IPS-18a (cell line): ENCODE data around the gene WDR37.

ENCODE experiments used
- H3K27ac ChIP-seq: one replicate; pipeline ENCODE4 v1.5.1; 2013; ENCODE audit warnings: low read length
- H3K27me3 ChIP-seq: one replicate; pipeline ENCODE4 v1.6.1; 2013; ENCODE audit warnings: mild to moderate bottlenecking, low read length; ENCODE audit not compliant: control insufficient read depth, insufficient read depth
- H3K36me3 ChIP-seq: one replicate; pipeline ENCODE4 v1.6.1; 2013; ENCODE audit warnings: low read depth, low read length; ENCODE audit not compliant: control insufficient read depth
- H3K4me1 ChIP-seq: one replicate; pipeline ENCODE4 v1.6.1; 2013; ENCODE audit warnings: low read depth, low read length; ENCODE audit not compliant: control insufficient read depth
- H3K4me3 ChIP-seq: one replicate; pipeline ENCODE4 v1.5.1; 2013; ENCODE audit warnings: low read length
- H3K9ac ChIP-seq: one replicate; pipeline ENCODE4 v1.6.1; 2013; ENCODE audit warnings: mild to moderate bottlenecking, low read length, moderate library complexity
- H3K9me3 ChIP-seq: one replicate; pipeline ENCODE4 v1.6.1; 2013; ENCODE audit warnings: low read depth, low read length; ENCODE audit not compliant: control insufficient read depth

The WDR37 gene

GRCh38 chr10:1096287-1096889 is 40.2 kb downstream of the WDR37 start:
- H3K9me3 ChIP-seq: no peaks in the 10 kb centered on the region
- peaks cover 16% of the 10 kb centered on the region for H3K36me3 ChIP-seq
- no peaks in the 10 kb centered on the region for H3K27me3 ChIP-seq
- H3K9ac ChIP-seq: no peak overlapping the region
- no peak overlapping the region for H3K4me3 ChIP-seq
- no peak overlapping the region for H3K27ac ChIP-seq
- no peaks in the 10 kb centered on the region for H3K4me1 ChIP-seq

DNA sequence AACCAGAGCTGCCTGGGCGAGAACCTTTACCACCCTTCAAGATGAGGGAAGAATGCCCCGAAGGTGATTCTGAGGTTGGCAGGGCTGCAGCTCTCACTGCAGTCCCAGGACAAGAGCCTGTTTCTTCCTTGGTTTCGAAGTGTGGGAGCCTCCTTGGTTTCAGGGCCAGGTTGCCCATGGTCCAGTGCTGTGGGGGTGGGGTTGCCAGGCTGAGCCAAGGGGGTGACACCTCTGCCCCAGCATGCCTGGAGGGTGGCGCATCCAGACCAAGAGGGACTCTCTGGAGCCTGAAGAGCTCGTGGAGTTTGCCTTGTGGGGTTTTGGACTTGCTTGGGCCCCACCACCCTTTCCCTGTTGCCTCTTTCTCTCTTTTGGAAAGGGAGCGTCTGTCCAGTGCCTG is 41.3 kb downstream of the WDR37 start:
- Histone ChIP-seq H3K4me1 (no peaks in the 10 kb centered on the region), H3K36me3 (peaks cover 16% of the 10 kb centered on the region), H3K9me3 (no peaks in the 10 kb centered on the region), H3K4me3 (no peak overlapping the region), H3K27ac (no peak overlapping the region), H3K9ac (no peak overlapping the region), H3K27me3 (no peaks in the 10 kb centered on the region)

DNA sequence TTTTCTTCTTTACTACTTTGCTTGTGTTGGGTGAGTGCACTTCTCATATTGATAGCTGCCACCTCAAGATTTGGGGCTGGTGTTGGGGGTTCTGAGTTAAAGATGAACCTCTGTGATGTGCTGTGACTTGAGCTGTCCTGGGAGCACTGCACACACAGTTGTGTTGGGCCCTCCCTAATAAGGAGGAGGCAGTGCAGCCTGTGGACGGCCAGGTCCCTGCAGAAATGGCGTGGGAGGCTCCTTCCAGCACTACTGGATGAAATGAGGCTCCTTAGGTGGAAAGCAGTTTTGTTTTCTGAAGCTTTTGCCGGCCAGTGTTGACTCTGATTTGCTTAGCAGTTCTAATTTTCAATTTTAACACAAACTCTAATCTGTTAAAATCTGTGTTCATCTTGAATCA is 44.0 kb downstream of the WDR37 start:
- no peak overlapping the region for H3K4me3 ChIP-seq
- H3K27me3 ChIP-seq: no peaks in the 10 kb centered on the region
- H3K9ac ChIP-seq: no peak overlapping the region
- H3K36me3 ChIP-seq: peaks cover 16% of the 10 kb centered on the region
- H3K27ac ChIP-seq: no peak overlapping the region
- no peaks in the 10 kb centered on the region for H3K4me1 ChIP-seq
- no peaks in the 10 kb centered on the region for H3K9me3 ChIP-seq

DNA sequence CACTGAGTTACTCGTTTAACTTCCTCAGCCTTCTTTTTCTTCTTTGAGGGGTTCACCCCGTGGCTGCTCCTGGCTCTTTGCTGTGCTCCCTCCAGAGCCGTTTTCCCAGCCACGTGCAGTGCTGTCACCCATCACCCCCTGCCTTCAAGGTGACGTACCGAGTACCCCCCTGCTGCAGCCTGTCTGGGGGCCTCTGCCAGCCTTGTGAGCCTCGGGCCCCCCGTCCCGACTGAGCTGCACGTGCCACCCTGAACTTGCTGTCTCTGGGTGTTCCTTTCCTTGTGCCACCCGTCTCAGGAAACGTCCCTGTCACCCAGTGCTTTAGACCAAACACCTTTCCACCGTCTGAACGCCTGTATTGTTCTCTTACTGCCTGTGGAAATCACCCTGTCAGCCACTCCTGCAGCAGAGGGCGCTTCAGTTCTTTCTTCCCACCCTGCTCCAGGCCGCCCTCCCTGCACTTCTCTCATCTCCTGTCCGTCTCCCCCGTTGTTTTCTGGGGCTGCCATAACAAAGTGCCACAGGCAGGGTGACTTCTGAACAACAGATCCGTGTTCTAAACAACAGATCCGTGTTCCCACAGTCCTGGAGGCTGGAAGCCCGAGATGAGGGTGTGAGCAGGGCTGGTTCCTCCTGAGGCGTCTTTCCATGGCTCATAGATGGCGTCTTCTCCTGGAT is 44.6 kb downstream of the WDR37 start:
- Histone ChIP-seq H3K9ac (no peak overlapping the region), H3K27me3 (no peaks in the 10 kb centered on the region), H3K36me3 (peaks cover 14% of the 10 kb centered on the region), H3K27ac (no peak overlapping the region), H3K4me1 (no peaks in the 10 kb centered on the region), H3K9me3 (no peaks in the 10 kb centered on the region), H3K4me3 (no peak overlapping the region)

- H3K36me3 ChIP-seq: peaks cover 4% of the 10 kb centered on the region
- no peaks in the 10 kb centered on the region for H3K9me3 ChIP-seq
Observed at GRCh38 chr10:1101946-1102345, 45.8 kb downstream of the WDR37 start.

DNA sequence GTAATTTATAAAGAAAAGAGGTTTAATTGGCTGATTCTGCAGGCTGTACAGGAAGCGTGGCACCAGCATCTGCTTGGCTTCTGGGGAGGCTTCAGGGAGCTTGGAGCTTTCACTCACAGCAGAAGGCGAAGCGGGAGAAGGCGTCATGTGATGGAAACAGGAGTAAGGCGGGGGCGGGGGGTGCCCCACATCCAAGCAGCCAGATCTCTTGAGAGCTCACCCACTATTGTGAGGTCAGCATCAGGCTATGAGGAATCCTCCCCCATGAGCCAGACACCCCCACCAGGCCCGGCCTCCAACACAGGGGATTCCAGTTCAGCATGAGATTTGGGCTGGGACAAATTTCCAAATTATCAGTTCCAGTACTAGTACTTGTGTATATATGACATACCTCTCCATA is 46.2 kb downstream of the WDR37 start:
- no peaks in the 10 kb centered on the region for H3K27me3 ChIP-seq
- H3K9me3 ChIP-seq: no peaks in the 10 kb centered on the region
- no peak overlapping the region for H3K27ac ChIP-seq
- peaks cover 5% of the 10 kb centered on the region for H3K36me3 ChIP-seq
- no peak overlapping the region for H3K9ac ChIP-seq
- no peaks in the 10 kb centered on the region for H3K4me1 ChIP-seq
- no peak overlapping the region for H3K4me3 ChIP-seq

More at GRCh38 chr10:1101946-1102345, 45.8 kb downstream of the WDR37 start:
- Histone ChIP-seq H3K27me3 (no peaks in the 10 kb centered on the region), H3K9ac (no peak overlapping the region), H3K4me1 (no peaks in the 10 kb centered on the region), H3K27ac (no peak overlapping the region), H3K4me3 (no peak overlapping the region)

DNA sequence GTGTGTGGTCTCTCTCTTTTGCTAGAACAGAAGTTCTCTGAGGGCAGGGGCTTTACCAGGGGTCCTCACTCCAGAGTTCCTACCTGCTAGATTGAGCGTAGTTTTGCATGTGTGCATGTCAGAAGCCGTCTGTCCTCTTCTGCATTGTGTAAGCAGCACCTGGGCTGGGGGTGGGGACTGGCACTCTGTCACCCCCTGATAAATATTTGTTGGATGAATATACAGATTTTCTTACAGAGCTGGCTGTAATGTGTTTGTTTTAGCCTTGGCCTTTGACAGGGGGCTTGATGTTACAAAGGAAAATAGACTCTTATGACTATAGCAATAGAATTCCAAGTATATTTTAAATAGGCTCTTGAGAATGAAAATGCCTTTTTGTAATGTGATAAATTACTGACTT is 46.6 kb downstream of the WDR37 start:
- Histone ChIP-seq H3K27me3 (no peaks in the 10 kb centered on the region), H3K36me3 (peaks cover 9% of the 10 kb centered on the region), H3K27ac (no peak overlapping the region), H3K9ac (no peak overlapping the region), H3K4me1 (no peaks in the 10 kb centered on the region), H3K4me3 (no peak overlapping the region), H3K9me3 (no peaks in the 10 kb centered on the region)

DNA sequence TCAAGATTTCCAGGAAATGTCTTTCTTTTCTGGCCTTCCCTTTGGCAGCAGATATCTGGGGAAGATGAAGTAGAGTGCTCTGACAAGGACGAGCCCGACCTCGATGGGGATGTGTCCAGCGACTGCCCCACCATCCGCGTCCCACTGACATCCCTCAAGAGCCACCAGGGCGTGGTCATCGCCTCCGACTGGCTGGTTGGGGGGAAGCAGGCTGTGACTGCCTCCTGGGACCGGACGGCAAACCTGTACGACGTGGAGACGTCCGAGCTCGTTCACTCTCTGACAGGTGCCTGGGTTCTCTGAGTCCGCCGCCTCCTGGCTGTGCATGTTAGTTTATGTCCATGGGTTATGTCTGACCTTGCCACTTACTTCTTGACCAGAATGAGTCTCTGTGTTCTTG is 47.4 kb downstream of the WDR37 start:
- H3K27me3 ChIP-seq: no peaks in the 10 kb centered on the region
- H3K36me3 ChIP-seq: peaks cover 9% of the 10 kb centered on the region

DNA sequence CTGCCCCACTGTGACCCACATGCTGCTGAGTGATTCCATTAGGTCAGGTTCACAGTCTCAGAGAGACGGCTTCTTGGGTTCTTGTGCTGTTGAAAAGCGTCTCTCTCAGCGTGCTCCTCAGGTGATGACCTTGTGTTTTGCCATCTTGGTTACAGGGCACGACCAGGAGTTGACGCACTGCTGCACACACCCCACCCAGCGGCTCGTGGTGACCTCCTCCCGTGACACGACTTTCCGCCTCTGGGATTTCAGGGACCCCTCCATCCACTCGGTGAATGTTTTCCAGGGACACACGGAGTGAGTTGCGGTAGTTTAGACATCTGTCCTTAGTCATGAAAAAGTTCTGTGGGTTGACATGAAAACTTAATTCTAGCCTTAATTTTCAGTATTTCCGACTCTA is 48.8 kb downstream of the WDR37 start:
- Histone ChIP-seq H3K9me3 (no peaks in the 10 kb centered on the region), H3K36me3 (peaks cover 5% of the 10 kb centered on the region), H3K27me3 (no peaks in the 10 kb centered on the region), H3K4me3 (no peak overlapping the region), H3K4me1 (no peaks in the 10 kb centered on the region), H3K9ac (no peak overlapping the region), H3K27ac (no peak overlapping the region)

More for the DNA sequence above, 47.4 kb downstream of the WDR37 start:
- Histone ChIP-seq H3K4me3 (no peak overlapping the region), H3K9ac (no peak overlapping the region), H3K4me1 (no peaks in the 10 kb centered on the region), H3K27ac (no peak overlapping the region), H3K9me3 (no peaks in the 10 kb centered on the region)

GRCh38 chr10:1107004-1107403 is 50.8 kb downstream of the WDR37 start:
- no peaks in the 10 kb centered on the region for H3K9me3 ChIP-seq
- H3K4me1 ChIP-seq: peaks cover 5% of the 10 kb centered on the region
- no peaks in the 10 kb centered on the region for H3K27me3 ChIP-seq
- no peak overlapping the region for H3K27ac ChIP-seq
- no peak overlapping the region for H3K4me3 ChIP-seq
- H3K9ac ChIP-seq: no peak overlapping the region
- H3K36me3 ChIP-seq: peaks cover 5% of the 10 kb centered on the region

- no peak overlapping the region for H3K27ac ChIP-seq
- H3K4me1 ChIP-seq: peaks cover 8% of the 10 kb centered on the region
- H3K4me3 ChIP-seq: no peak overlapping the region
- H3K36me3 ChIP-seq: peaks cover 5% of the 10 kb centered on the region
- H3K9me3 ChIP-seq: no peaks in the 10 kb centered on the region
- no peaks in the 10 kb centered on the region for H3K27me3 ChIP-seq
- H3K9ac ChIP-seq: no peak overlapping the region
Observed at GRCh38 chr10:1107679-1108078, 51.5 kb downstream of the WDR37 start.
